GM19025 (cell line): ENCODE measurements around the gene MICAL3.

ENCODE experiments used
- ATAC-seq: cut with Tn5 transposase; IDR thresholded peaks from one replicate; pipeline ENCODE4 v1.9.1; 2021; ENCODE audit warnings: mild to moderate bottlenecking, low read depth, moderate library complexity; ENCODE audit not compliant: unreplicated experiment

MICAL3 gene

DNA sequence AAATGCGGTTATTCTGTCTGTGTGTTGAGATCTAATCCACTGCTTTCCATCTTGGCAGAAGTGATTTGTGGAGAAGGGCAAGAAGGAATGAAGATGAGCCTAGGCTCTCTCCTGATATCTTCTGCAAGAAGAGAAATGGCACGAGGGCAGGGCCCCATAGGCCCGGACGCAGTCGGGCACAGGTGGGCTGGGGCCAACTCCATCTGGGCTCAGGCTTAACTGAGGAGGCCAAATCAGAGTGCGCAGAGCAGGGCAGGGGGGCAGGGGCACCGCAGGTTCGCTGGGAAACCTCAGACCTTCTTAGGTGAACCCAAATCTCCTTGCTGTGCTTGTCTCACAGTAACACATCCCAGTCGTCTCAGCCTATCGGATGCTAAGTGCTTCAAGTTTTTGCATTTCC lies 217.3 kb downstream of the MICAL3 start:
- ATAC-seq = no peak

DNA sequence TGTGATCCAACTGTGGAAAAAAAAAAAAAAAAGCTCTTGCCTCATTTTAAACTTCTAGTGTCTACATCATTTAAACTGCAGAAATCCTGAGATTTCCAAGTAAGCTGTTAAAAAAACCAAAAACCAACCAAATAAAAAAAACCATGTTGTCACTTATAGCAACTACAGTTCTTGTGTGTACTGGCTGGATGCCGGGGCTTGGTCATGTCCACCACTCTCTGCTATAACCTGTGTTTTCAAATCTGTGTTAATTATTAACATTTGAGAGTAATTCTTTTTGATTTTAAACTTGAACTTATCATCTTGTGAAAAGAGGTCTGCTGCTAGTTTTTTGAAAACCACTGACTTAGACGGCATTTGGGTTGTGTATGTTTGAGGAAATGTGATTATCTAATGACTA lies 217.9 kb downstream of the MICAL3 start:
- no peak for ATAC-seq

DNA sequence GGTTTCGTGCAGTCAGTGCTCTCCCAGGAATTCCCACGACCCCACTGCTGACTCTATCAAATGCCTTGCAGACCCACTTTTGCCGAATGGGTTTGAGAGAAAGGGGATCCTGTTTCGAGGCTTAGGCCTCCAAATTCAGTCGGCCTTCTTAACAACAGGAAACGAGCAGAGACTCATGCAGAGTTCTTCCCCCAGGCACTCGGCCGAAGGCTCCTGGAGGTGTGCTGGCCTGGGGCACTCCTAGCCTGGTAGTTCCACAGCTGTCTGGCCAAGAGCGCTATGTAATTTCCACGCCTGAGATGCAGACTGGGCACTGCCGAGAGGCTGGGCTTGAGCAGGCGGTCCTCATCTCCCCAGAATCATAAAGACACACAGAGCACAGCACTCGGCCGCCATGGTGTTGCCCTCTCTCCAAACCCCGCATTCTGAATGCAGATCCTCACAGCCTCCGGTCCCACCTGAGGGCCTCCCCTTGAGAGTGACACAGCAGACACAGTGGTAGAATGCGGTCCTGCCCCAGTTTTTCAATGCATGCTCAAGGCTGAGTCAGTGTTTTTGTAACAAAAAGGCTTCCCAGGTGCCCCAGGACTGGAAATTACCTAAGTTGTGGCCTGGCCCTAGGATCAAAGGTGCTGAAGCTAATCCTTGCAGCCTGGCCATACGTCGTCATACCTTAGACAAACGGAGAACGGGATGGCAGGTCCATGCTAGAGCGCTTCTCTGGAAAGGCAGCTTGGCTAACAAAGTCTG lies 219.9 kb downstream of the MICAL3 start:
- ATAC-seq = no peak

DNA sequence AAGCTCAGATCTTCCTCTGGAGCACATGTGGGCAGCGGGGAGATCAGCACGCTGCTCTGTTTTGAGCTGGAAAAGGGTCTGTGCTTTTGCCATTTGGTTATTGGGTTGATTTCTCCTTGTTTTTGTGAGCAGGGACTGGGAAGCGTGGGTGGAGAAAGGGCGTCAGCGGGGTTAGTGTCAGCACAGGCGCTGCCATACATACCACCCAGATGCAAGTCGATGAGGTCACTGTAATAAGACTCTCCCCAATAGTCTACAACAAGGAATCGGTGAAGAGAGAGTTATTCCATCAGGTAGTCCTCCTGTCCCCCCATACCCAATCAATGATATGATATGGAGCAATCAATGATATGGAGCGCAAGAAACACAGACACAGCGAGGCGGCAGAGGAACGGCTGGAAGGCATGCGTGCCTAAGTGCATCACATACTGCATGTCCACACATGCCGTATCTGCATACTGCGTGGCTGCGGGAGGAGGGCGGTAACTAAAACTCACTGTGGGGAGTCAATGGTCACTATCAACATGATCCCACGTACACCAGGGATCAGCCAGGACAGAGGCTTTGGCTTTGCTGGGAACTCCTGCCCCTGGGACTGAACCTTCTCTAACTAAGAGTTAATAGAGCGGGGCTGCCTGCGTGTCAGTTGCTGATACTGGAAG lies 220.6 kb downstream of the MICAL3 start:
- ATAC-seq = no peak

DNA sequence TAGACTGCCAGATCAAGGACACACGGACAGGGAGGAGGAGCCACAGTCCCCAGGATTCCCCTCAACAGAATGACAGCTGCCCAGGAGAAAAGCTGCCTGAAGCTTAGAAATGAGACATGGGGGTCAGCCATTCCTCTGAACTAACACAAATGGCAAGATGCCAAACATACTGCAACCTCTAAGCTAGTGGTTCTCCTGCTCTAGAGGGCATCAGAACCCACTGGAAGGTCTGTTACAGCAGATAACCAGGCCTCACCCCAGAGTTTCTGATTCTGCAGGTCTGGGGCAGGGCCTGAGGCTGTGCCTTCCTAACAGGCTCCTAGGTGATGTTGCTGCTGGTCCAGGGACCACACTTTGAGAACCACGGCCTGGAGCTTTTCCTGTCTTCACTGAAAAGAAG lies 221.5 kb downstream of the MICAL3 start:
- ATAC-seq = no peak

DNA sequence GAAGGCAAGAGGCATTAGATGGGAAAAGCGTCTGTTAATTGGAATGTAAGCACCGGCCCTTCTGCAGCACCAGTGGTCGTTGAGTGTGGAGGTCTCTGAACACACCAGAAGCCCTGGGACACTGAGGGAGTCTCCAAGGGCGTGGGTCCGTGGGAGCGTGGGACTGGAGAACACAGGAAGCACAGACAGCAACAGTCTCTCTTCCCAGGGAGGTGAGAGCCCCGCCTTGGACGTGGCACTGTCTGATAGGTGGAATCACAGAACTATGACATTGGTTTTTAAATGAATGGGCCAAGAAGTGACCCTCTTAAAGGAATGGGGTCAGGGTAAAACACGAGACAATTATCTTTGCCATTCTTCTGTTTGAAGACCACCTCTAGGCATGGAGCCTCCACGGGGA lies 221.9 kb downstream of the MICAL3 start:
- ATAC-seq = no peak

DNA sequence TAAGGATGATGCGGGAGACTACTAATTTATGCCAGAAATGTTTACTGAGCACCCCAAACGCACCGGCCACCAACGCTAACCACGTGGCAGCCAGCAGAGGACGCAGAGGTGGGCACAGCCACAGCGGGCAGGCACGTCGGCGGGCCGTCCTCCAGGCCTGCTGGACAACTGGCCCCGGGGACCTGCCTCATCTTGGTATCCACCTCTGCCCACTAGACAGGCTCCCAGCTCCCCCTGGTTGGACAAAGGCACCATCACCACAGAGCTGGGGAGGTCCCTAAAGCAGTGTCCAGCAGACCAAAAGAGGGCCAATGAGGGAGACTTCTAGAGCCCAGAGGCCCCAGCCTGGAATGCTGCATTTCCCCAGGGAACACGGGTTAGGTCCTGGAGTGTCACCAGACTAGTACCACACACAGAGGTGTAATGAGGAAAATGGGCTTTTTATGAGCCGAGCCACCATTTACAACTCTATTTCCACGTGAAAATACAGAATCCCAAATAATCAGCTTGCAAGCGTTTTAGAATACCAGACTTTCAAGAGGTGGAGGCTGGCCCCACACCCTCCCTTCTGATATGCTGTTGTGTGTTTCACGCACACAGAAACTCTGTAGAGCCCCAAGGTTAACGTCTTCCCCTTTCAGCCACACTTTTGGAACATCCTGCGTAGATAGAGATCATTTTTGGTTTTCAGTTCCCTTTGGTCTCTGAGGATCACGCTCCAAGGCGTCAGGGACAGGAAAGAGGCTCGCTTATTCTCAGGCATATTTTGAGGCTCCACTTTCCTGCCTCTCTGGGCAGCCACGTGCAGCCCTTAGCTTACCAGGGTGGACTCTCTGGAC lies 226.4 kb downstream of the MICAL3 start:
- ATAC-seq = no peak

DNA sequence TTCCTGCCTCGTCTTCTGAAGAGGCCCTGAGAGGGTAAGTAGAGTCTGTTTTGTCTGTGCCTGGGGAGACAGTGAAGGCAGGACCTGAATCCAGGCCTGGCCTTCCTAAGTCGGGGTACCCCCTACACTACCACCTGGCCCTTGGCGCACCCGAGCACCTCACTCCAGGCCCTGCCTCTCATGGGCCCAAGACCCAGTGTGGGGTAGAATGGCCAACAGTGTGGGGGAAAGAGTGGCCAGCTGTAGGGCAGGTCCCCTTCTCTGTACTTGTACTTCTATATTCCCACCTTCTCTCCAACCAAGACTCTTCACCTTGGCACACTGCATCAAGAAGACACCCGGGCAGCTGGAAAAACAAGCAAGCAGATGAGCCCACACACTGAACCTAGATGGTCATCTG lies 227.7 kb downstream of the MICAL3 start:
- ATAC-seq = no peak

DNA sequence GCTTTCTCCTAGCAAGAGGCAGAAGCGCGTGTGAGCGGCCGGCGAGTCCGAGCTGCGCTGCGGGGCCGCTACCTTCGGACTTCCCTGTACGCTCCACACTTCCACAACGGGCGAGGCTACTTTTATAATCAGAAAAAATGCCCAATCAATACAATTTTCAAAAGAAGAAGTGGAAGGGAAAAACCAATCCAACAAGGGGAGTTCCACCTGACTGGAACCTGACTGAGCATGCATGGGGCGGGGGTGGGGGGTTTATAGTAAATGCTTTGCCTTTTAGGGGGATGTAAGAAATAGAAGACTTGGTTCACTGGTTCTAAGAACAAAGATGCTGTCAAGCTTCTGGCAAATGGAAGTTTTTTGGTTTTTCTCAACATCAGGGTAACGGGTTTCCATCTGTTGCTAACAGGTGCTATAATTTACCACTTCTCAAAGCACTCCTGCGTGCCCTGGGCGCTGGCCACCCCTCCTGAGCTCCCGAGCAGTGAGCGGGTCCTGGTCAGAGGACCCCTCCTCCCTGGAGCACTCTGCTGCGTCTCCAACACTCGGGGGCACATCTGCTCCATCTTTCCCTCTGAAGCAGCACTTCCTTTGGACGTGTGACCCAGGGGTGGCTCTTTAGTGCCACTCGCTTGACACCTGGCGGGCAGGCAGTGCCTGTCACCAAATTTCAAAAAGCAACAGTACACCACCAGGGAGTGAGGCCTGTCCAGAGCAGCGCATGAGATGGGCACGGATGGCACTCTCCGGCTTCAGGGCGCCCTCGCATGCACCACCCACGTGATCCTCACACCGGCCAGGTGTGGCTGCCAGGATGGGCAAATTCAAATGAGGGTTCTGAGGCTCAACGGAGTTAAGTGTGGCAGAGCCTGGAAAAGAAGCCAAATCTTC lies 228.5 kb downstream of the MICAL3 start:
- ATAC-seq = no peak

DNA sequence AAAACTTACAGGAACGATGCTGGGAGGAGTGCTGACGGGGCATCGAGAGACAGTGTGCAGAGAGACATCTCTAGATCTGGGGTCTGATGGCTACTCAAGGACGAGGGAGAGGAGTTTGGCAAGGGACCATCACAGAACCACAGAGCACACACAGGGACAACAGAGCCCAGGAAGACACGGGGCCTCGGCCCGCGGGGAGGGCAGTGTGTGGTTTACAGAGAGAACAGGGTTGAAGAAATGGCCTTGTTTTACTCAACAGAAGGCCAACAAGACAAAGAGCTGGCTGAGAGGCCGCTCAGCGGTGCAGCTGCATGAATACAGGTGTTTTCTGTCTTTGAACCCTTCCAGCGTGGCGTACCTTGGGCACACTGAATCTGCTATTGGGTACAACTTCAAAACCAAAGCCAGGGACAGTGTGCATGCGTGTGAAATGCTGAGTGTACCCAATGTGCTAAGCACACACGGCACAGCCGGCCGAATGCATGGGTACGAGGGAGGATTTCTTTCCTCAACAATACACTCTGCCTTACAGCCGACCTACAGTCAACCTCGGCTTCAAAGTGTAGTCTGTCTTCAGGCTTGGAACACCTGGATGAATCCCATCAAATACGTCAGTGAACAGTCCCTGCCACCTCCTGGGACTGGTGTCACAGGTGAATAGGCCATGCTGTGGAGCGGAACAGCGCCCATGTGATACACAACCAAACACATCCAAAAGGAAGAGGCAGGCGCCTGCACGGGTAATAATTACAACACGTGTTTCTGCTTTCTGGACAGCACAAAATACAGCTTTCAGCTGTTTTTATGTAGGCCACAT lies 229.4 kb downstream of the MICAL3 start:
- ATAC-seq = no peak

DNA sequence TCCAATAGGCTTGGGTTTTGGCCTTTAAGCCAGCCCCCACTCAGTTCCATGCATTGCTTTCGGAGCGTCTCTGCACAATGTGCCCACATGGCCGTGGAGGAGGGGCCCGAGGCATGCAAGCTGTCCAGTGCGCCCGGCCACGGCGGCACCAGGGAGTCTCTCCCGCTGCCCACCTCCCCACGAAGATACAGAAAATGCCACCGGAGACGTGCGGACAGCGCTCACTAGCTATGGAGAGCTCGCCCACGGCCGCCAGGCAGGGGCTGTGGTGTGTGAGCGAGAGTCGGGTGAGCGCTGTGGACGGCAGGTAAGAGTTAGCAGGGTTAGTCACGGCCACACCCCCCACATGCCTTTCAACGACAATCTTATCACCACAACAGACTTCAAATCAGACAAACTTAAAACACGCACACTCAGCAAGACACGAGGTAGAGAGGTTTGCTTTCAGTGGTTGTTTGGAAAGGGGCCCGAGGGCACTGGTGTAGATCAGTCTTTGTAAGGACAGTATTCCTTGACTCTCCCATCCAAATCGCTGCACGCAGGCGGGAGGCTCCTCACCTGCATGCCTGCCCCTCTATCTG lies 231.4 kb downstream of the MICAL3 start:
- no peak for ATAC-seq

DNA sequence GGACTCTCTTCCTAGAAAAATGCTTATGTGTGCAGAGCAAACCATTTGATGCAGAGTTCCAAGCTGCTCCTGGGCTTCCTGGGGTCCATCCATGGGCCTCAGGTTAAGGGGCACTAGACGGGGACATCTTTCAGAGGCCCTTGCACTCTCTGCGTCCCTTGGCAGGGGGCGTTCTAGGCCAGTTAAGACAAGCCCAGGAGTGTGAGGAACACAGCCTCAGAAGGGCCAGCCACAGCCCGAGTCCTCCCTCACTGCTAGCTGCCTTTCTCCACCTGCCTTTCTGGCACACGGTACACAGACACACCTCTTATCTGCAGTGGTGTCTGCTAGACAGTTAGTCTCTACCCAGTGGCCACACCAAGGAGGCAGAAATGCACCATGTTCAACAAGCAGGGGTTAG lies 232.1 kb downstream of the MICAL3 start:
- no peak for ATAC-seq

DNA sequence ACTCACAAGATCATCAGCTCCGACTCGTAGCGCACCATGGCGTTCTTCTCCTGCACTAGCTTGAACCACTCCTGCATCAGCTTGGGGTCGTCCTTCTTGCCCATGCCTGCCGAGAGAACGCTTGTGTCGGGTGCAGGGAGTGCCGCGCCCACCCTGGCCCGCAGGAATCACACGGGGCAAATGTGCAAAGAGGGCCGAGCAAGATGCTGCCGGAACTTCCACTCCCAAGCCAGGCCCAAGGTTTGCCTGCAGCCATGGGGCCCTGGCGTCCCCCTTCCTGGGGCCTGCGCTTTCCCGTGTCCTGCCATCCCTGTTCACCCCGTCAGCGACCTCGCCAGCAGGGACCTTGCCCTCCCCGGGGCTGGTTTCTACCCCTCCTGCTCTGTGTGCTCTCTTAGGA lies 233.2 kb downstream of the MICAL3 start:
- ATAC-seq = no peak

DNA sequence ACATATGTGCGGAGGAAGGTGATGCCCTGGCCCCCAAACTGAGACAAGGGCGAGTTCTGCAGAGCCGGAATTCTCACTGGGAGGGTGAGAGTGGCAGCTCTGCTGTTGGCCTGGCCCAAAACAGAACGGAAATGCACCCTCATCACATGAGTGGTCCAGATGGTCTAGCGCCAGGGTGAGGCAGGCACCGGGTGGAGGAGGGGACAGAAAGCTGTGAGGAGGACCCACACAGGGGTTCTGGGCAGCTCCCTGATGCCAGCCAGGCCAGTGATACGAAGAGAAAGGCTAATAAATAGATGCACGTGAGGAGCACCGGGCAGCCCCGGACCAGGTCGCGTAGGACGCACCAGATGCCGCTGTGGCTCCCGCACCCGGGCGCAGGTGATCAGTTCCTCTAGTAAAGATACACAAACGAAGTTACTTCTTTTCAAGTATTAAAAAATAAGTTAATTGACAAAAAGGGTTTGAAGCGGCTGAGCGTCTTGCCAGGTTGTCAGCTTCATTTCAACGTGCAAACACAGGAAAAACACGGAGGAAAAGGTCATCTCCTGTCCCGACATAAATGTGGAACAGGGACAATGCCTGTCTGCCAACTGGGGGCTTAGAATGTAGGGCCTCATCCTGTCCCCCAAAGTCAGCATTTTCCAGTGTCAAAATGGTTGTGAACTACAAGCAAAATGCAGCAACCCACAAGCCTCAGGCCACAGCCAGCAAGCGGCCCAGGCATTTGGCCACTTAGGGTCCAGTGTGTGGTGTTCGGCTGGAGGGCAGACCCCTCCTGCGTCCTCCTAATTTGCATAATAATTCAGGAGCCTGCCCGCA lies 234.8 kb downstream of the MICAL3 start:
- ATAC-seq = no peak

DNA sequence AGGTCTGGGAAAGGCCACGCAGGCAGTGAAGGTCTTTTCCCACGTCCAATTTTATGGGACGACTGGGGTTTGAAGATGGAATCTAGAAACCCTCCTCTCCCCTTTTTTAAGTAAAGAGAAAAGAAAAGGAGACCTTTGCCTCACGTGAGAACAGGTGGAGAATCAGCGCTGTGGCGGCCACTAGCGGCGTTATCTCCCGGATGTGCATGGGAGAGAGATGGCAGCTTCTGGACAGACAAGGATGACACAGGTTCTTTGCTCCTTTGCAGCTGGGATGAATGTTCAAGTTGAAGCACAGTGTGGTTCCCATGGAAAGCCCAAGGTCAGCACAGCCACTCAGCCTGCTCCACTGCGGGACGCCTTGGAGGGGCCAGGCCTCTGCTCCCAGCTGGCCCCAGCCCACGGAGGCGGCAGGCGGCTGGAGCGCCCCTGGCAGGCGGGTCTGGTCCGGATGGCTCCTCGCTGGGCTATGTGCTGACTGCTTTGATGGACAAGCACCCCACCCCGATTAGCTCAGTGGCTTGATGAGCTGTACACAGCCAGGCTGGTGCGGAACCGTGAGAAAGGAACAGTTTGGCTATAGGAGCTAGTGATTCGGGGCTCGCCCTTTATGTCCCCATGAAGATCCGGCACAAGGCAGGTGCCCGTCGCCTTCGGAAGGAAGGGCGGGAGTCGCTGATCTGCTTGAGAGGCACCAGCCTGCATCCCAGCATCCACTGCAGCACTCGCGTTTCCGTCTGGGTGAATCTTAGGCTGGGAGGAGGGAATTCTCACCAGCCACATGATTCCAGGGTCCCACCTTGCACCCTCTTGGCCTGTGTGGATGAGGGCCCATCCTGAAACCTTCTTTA lies 235.6 kb downstream of the MICAL3 start:
- no peak for ATAC-seq

DNA sequence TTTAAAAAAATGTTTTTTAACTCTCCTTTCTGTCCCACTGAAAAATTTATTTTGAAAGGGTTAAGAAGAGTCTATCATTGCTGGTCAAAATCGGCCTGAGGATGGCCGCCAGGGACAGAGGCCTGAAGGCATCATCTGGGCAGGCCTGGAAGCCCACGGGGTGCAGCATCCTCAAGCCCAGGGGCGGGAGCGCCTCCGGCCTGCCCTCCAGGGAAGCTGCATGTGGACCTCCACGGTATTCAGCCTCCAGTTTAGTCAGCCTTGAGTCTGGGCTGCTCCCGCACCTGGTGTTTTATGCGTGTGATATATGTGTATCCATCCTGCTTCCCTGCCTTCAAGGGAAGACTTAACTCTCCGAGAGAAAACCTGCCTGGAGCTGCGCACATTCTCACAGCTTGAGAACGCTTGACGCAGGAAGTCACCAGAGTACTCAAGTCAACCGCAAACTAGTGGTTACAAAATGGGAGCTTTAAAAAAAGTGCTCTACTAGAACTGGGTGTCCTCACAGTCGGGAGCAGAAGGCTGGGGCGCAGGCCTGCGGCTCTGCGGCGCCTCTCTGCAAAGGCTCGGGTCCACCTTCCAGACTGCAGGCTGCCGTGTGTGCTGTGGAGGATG lies 236.5 kb downstream of the MICAL3 start:
- ATAC-seq = no peak

DNA sequence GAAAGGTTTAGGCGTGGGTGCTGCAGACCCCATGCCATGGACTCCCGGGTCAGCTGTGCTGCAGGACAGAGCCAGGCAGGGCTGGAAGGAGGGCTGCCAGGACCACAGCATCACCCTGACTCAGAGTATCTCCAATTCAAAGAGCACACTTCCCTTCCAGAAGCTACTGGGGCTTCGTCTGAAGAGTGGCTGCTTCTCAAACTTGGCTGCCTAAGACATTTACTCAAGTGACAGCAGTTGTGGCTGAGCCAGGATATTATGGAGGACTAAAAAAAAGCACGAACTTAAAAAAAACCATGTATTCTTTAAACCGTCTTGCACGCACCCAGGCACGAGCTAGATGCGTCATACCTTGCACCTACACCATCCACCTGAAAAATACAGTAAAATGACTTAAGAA lies 237.1 kb downstream of the MICAL3 start:
- no peak for ATAC-seq
